ENCODE measurements around the gene TSSK6. TPM values are rescaled to one million over a fixed set of nuclear protein-coding genes. Genes with fewer than 3 reads are reported as not detected.
"Not testable (repeated sequence)": the region's sequence is repeated elsewhere in the genome, so short reads cannot be mapped to it uniquely, and the experiment has no call there.

Gene TSSK6
- total RNA-seq, 1 experiment from 2014 or later = 2.4 TPM

DNA sequence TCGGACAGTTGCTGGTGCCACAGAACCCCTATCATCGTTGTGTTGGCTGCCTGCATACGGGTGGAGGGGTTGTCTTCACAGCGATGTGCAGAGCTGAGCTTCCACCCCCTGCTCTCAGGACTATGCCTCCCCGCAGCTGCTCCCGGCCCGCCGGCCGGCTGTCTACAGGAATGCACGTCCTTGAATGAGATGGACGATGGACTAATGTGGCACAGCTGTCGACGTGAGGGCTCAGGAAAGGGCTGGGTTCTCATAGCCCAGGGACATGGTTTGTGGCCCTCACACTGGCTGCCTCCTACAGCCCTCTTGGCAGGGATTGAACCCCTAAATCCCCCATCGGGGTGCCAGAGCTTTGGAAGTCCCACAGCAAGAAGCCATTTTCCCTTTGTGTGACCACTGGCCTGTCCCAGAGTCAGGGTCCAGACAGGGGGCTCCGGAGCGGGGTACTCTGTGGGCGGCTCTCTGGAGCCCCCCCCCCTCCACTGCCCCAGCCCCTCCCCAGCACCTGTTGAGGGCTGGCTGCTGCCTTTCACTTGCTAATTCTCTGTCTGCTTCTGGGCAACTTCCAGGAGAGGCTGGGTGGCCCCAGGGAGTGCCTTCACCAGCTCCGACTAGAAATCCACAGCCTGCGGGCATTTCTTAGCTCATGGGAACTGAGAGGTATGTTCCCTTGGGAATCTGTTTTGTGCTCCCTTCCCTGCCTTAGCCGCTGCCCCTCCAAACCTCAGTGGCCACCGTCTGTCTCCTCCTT, 40.2 kb downstream of the TSSK6 start:
- no peak for DNase-seq (ENCODE audit: low spot score)
- in situ Hi-C loops (cut with HindIII; ENCODE audit: low sequenced_read_pairs) = no loop called here

GRCh38 chr19:19472106-19472505, 43.2 kb downstream of the TSSK6 start:
- in situ Hi-C loops (cut with HindIII; ENCODE audit: low sequenced_read_pairs); DNase-seq (ENCODE audit: low spot score): not testable (repeated sequence)

- in situ Hi-C loops (cut with HindIII; ENCODE audit: low sequenced_read_pairs) = no loop called here
Measured at GRCh38 chr19:19471682-19472081, 43.7 kb downstream of the TSSK6 start.

GRCh38 chr19:19470579-19470978, 44.8 kb downstream of the TSSK6 start:
- in situ Hi-C loops (cut with HindIII; ENCODE audit: low sequenced_read_pairs) = no loop called here

More at GRCh38 chr19:19471682-19472081, 43.7 kb downstream of the TSSK6 start:
- DNase-seq (ENCODE audit: low spot score) = no peak

GRCh38 chr19:19468424-19469050, 46.8 kb downstream of the TSSK6 start:
- in situ Hi-C loops (cut with HindIII; ENCODE audit: low sequenced_read_pairs) = no loop called here
- no peak for DNase-seq (ENCODE audit: low spot score)

More at GRCh38 chr19:19470579-19470978, 44.8 kb downstream of the TSSK6 start:
- DNase-seq (ENCODE audit: low spot score) = no peak

GRCh38 chr19:19466201-19466600, 49.1 kb downstream of the TSSK6 start:
- no peak for DNase-seq (ENCODE audit: low spot score)
- in situ Hi-C loops (cut with HindIII; ENCODE audit: low sequenced_read_pairs) = no loop called here

DNA sequence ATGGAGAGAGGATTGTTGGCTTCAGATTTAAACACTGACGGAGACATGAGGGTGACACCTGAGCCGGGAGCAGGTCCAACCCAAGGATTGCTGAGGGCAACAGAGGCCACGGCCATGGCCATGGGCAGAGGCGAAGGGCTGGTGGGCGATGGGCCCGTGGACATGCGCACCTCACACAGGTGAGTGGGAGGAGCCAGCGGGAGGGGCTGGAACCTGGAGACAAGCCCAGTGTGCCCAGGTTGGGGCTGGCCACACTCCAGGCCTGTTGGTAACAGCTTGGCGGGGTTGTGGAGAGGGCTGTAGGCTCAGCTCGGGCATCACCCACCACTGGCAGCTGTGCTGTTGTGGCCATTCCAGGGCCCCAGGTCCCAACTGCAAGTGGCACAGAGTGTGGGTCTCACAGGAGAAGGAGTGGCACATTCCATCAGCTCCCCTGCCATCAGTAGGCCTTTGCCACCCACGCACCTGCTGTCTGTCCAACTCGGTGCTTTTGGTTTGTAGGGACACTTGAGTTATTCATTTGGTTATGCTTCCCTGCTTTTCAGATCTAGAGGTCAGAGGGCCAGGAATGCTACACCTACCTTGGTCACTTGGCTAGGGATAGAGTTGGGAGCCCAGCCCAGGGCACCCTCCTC, 49.8 kb downstream of the TSSK6 start:
- in situ Hi-C loops (cut with HindIII; ENCODE audit: low sequenced_read_pairs) = no loop called here
- no peak for DNase-seq (ENCODE audit: low spot score)

GRCh38 chr19:19464339-19465098, 50.8 kb downstream of the TSSK6 start:
- no peak for DNase-seq (ENCODE audit: low spot score)
- in situ Hi-C loops (cut with HindIII; ENCODE audit: low sequenced_read_pairs) = no loop called here

Other genes with a start within 250 kb of the TSSK6 start
- 2.2 TPM in 1 of 2 replicates, not detected in the other for gene TM6SF2, start 242.2 kb downstream of the TSSK6 start, total RNA-seq (2014; rRNA removed; shearing (Covaris generic))
- gene SUGP1, start 195.0 kb downstream of the TSSK6 start, total RNA-seq (2014; rRNA removed; shearing (Covaris generic)) = 37.2 and 65.6 TPM in 2 replicates
- gene MAU2, start 194.7 kb downstream of the TSSK6 start, total RNA-seq (2014; rRNA removed; shearing (Covaris generic)) = 18.2 and 25.5 TPM in 2 replicates
- gene GATAD2A, start 109.9 kb downstream of the TSSK6 start, total RNA-seq (2014; rRNA removed; shearing (Covaris generic)) = 47.2 and 80.3 TPM in 2 replicates
- 182 and 261 TPM in 2 replicates for gene NDUFA13, start 677 bp upstream of the TSSK6 start, total RNA-seq (2014; rRNA removed; shearing (Covaris generic))
- 0.37 TPM in 2 replicates for gene YJEFN3, start 13.4 kb upstream of the TSSK6 start, total RNA-seq (2014; rRNA removed; shearing (Covaris generic))
- gene CILP2, start 22.7 kb upstream of the TSSK6 start, total RNA-seq (2014; rRNA removed; shearing (Covaris generic)) = 0.12 and 0.37 TPM in 2 replicates
- 2.2 and 7.7 TPM in 2 replicates for gene PBX4, start 103.1 kb upstream of the TSSK6 start, total RNA-seq (2014; rRNA removed; shearing (Covaris generic))
- gene LPAR2, start 112.7 kb upstream of the TSSK6 start, total RNA-seq (2014; rRNA removed; shearing (Covaris generic)) = 5.6 and 6.3 TPM in 2 replicates
- 5.8 and 21.8 TPM in 2 replicates for gene GMIP, start 128.1 kb upstream of the TSSK6 start, total RNA-seq (2014; rRNA removed; shearing (Covaris generic))
- gene ATP13A1, start 148.1 kb upstream of the TSSK6 start, total RNA-seq (2014; rRNA removed; shearing (Covaris generic)) = 36.0 and 48.0 TPM in 2 replicates
- 15.9 and 19.1 TPM in 2 replicates for gene ZNF101, start 153.3 kb upstream of the TSSK6 start, total RNA-seq (2014; rRNA removed; shearing (Covaris generic))
- 4.7 and 7.8 TPM in 2 replicates for gene ZNF14, start 217.6 kb upstream of the TSSK6 start, total RNA-seq (2014; rRNA removed; shearing (Covaris generic))